Spleen (tissue), 7 donors: ENCODE results near the gene SETX.

Experiments used
- CTCF ChIP-seq, 11 experiments: fragments of 200-600 bp in 7 of 11; fragments of 450-650 bp in 4 of 11; sonication (generic) in 4 of 11; IDR thresholded peaks in 8 of 11; conservative IDR thresholded peaks in 3 of 11; 1 replicate in 7 of 11; 2 replicates in 4 of 11; pipeline versions ENCODE4 v1.4.0 to v1.8.0; 2016 to 2021; ENCODE audit warnings: antibody characterized with exemption in 11 of 11, inconsistent platforms in 4 of 11, mild to moderate bottlenecking in 1 of 11
- POLR2AphosphoS5 ChIP-seq, 3 donors: sonication (generic); formaldehyde crosslinking; IDR thresholded peaks; one replicate each; pipeline ENCODE4 v1.5.1; 2017; ENCODE audit warnings: antibody characterized with exemption in 3 of 3
- donor health status: DM: no; HTN: no; CAD: no; lungs with moderate emphysema.
- donor health status: DM: no; HTN: no; CAD: no.
- donor health status: DM: no; HTN: no; CAD: no.

DNA sequence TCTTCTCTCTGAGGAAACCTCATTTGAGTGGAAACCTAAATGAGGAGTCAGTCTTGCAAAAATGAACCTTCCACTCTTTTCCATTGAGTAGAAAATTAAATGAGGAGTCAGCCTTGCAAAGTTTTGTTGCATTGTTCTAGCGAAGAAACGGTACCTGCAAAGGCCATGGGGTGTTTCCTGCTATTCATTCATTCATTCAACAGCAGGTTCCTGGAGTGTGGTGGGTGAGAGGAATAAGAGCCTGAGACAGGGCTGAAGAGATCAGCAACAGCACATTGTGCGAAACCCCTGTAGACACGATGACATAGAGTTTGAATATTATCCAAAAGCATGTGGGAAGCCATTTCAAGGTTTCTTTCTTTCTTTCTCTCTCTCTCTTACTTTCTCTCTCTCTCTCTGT is 14.6 kb upstream of the SETX start:
- TF ChIP-seq POLR2AphosphoS5 (IDR thresholded peaks at IDR 0.05) (no peak), CTCF (IDR thresholded peaks at IDR 0.05 in 8 of 11, conservative IDR thresholded peaks at IDR 0.05 in 3 of 11) (no peak)
